GM18873 (cell line): ENCODE measurements around the gene SMYD5.

Source experiments
- ATAC-seq: cut with Tn5 transposase; IDR thresholded peaks from one replicate; pipeline ENCODE4 v1.9.1; 2021; ENCODE audit warnings: mild to moderate bottlenecking, moderate library complexity, moderate number of reproducible peaks; ENCODE audit not compliant: unreplicated experiment, low FRiP score

SMYD5 gene

GRCh38 chr2:73269686-73270465, 55.8 kb downstream of the SMYD5 start:
- no peak for ATAC-seq

GRCh38 chr2:73272270-73272669, 58.2 kb downstream of the SMYD5 start:
- ATAC-seq: no peak
